ENCODE results near the gene FOXJ3. TPM values are rescaled to one million over a fixed set of nuclear protein-coding genes. Genes with fewer than 3 reads are reported as not detected.

The FOXJ3 gene
- total RNA-seq, 1 experiment from 2014 or later = 55.3 TPM

GRCh38 chr1:42133390-42133789 is 201.6 kb downstream of the FOXJ3 start:
- in situ Hi-C loops (cut with HindIII; ENCODE audit: low pct_unique_long_range_greater_than_20kb, low sequenced_read_pairs) (no loop called here), intact Hi-C loops (cut with micrococcal nuclease; ENCODE audit: unreplicated experiment) (no loop called here)
- Histone ChIP-seq H3K27ac (ENCODE audit: low read length) (no peak overlapping the region), H3K4me3 (ENCODE audit: low read depth in 2 of 2, low read length in 2 of 2) (no peak overlapping the region), H3K36me3 (ENCODE audit: control insufficient read depth, insufficient read depth, low read length) (no peaks in the 10 kb centered on the region), H3K27me3 (ENCODE audit: control insufficient read depth, insufficient read depth, low read length) (peaks cover 3% of the 10 kb centered on the region; the same call in 1 of the 2 replicates), H3K9me3 (ENCODE audit: control insufficient read depth, insufficient read depth, low read depth, low read length) (no peaks in the 10 kb centered on the region), H3K4me1 (ENCODE audit: control insufficient read depth, insufficient read depth, low read length) (no peaks in the 10 kb centered on the region)
- ChIA-PET CTCF (interaction anchor here (0.6 kb wide), 1 partner anchor 1468 kb away, joined by 3 read pairs; the partner anchor contains the start of gene RIMS3), POLR2A (no interaction called here)
- no peak for TF ChIP-seq POLR2AphosphoS5 (IDR thresholded peaks at IDR 0.05; ENCODE audit: low read depth, low read length)
- TF ChIP-seq TCF7L2 (IDR thresholded peaks at IDR 0.05; ENCODE audit: low read depth, low read length) = no peak
- TF ChIP-seq, protein P1, sequence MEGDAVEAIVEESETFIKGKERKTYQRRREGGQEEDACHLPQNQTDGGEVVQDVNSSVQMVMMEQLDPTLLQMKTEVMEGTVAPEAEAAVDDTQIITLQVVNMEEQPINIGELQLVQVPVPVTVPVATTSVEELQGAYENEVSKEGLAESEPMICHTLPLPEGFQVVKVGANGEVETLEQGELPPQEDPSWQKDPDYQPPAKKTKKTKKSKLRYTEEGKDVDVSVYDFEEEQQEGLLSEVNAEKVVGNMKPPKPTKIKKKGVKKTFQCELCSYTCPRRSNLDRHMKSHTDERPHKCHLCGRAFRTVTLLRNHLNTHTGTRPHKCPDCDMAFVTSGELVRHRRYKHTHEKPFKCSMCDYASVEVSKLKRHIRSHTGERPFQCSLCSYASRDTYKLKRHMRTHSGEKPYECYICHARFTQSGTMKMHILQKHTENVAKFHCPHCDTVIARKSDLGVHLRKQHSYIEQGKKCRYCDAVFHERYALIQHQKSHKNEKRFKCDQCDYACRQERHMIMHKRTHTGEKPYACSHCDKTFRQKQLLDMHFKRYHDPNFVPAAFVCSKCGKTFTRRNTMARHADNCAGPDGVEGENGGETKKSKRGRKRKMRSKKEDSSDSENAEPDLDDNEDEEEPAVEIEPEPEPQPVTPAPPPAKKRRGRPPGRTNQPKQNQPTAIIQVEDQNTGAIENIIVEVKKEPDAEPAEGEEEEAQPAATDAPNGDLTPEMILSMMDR (IDR thresholded peaks at IDR 0.05) = no peak
- TF ChIP-seq SIN3A (IDR thresholded peaks at IDR 0.05; ENCODE audit: borderline replicate concordance, insufficient read depth, low read depth, low read length) = no peak
- TF ChIP-seq REST (IDR thresholded peaks at IDR 0.05; ENCODE audit: insufficient read depth in 1 of 2, low read depth in 2 of 2, low read length in 1 of 2) = no peak
- ATAC-seq (no peak), DNase-seq (ENCODE audit: low read depth, low spot score) (no peak)
- no TSS peak for BruUV-seq (replicated peaks)

GRCh38 chr1:42130061-42130660 is 204.9 kb downstream of the FOXJ3 start:
- TF ChIP-seq TCF7L2 (IDR thresholded peaks at IDR 0.05; ENCODE audit: low read depth, low read length) (no peak), REST (IDR thresholded peaks at IDR 0.05; ENCODE audit: insufficient read depth in 1 of 2, low read depth in 2 of 2, low read length in 1 of 2) (no peak), SIN3A (IDR thresholded peaks at IDR 0.05; ENCODE audit: borderline replicate concordance, insufficient read depth, low read depth, low read length) (no peak)
- TF ChIP-seq, protein P1 (IDR thresholded peaks at IDR 0.05) = no peak
- ChIA-PET CTCF (no interaction called here), POLR2A (no interaction called here)
- no peak for DNase-seq (ENCODE audit: low read depth, low spot score)
- Histone ChIP-seq H3K27me3 (ENCODE audit: control insufficient read depth, insufficient read depth, low read length) (no peaks in the 10 kb centered on the region), H3K36me3 (ENCODE audit: control insufficient read depth, insufficient read depth, low read length) (no peaks in the 10 kb centered on the region), H3K27ac (ENCODE audit: low read length) (no peak overlapping the region), H3K4me1 (ENCODE audit: control insufficient read depth, insufficient read depth, low read length) (no peaks in the 10 kb centered on the region), H3K4me3 (ENCODE audit: low read depth in 2 of 2, low read length in 2 of 2) (no peak overlapping the region), H3K9me3 (ENCODE audit: control insufficient read depth, insufficient read depth, low read depth, low read length) (no peaks in the 10 kb centered on the region)
- no TSS peak for BruUV-seq (replicated peaks)
- no peak for ATAC-seq
- in situ Hi-C loops (cut with HindIII; ENCODE audit: low pct_unique_long_range_greater_than_20kb, low sequenced_read_pairs) (no loop called here), intact Hi-C loops (cut with micrococcal nuclease; ENCODE audit: unreplicated experiment) (no loop called here)
